DOHH2 (cell line): ENCODE results near the gene IGF2BP1.
"Not testable (repeated sequence)": the region's sequence is repeated elsewhere in the genome, so short reads cannot be mapped to it uniquely, and the experiment has no call there.

Experiments
- EZH2phosphoT487 ChIP-seq: fragments of 200-600 bp; sonication (generic); IDR thresholded peaks from 2 replicates; pipeline ENCODE4 v1.6.1; 2017; ENCODE audit warnings: borderline replicate concordance, mild to moderate bottlenecking, antibody characterized with exemption, low read length, moderate library complexity, mixed read lengths
- TF ChIP-seq, protein P1 (sequence below): fragments of 200-600 bp; sonication (generic); IDR thresholded peaks from one replicate; pipeline ENCODE4 v1.5.1; 2014; ENCODE audit warnings: antibody characterized with exemption, mild to moderate bottlenecking, low read depth, low read length; ENCODE audit not compliant: poor library complexity, severe bottlenecking

- TF ChIP-seq, protein P1, sequence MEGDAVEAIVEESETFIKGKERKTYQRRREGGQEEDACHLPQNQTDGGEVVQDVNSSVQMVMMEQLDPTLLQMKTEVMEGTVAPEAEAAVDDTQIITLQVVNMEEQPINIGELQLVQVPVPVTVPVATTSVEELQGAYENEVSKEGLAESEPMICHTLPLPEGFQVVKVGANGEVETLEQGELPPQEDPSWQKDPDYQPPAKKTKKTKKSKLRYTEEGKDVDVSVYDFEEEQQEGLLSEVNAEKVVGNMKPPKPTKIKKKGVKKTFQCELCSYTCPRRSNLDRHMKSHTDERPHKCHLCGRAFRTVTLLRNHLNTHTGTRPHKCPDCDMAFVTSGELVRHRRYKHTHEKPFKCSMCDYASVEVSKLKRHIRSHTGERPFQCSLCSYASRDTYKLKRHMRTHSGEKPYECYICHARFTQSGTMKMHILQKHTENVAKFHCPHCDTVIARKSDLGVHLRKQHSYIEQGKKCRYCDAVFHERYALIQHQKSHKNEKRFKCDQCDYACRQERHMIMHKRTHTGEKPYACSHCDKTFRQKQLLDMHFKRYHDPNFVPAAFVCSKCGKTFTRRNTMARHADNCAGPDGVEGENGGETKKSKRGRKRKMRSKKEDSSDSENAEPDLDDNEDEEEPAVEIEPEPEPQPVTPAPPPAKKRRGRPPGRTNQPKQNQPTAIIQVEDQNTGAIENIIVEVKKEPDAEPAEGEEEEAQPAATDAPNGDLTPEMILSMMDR, result not testable (repeated sequence)
- not testable (repeated sequence) for TF ChIP-seq EZH2phosphoT487
Measured at GRCh38 chr17:49008908-49009307, 11.7 kb downstream of the IGF2BP1 start.
